Measurements from ENCODE around the gene ZNF780B.
"Not testable (repeated sequence)": the region's sequence is repeated elsewhere in the genome, so short reads cannot be mapped to it uniquely, and the experiment has no call there.

The ZNF780B gene

DNA sequence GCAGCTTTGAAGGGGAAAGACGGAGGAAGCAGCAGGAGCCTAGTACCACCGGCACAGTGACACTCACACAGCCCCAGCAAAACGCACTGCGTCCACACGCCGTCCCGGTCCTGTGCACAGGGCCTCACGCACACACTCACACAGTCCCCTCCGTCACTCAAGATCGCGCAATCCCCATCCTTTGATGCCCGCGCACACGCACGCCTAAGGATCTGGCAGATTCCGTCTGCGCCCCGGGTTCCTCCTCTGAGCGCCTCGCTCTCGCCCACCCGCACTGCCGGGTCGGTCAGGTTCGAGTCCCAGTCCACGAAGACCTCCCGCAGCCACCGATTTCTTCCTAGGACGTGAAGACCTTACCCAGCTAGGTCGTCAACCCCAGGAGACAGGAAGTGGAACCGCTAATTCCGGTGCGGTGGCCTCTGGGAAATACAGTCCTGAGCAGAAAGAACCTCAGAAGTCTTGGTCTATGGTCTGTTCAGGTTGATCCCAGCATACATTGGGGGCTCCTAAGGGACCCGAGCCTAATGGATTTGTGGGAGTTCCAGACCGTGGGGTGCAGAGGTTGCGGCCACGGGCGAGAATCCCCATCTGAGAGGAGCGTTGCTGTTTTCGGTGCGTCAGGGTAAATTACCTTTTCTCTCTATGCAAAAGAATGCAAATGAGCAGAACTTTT lies at the start of gene ZNF780B:
TSS of gene ZNF780B (minus strand) at position 400 of the 673 bp plus-strand sequence. CDS start 5,899 bp downstream, outside the sequence.
- DNase-seq: peak; percentile 38

DNA sequence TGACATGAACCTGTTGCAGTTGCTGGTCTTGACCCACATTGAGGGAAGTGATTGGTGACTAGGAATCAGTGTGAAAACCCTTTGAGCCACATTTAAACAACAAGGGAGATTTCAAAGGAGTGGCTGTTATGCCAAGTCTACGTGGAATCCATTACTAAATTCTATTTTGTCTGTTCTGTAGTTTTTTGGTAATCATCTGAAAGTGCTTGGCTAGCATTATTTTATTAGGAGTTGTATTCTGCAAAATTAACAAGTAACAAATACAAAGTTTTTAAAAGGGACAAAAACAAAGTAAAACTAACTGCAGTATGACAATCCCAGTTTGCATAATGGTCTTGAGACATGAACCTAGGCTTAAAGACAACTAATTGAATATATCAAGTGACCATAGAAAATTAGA lies 48.7 kb upstream of the ZNF780B start:
- no peak for DNase-seq

DNA sequence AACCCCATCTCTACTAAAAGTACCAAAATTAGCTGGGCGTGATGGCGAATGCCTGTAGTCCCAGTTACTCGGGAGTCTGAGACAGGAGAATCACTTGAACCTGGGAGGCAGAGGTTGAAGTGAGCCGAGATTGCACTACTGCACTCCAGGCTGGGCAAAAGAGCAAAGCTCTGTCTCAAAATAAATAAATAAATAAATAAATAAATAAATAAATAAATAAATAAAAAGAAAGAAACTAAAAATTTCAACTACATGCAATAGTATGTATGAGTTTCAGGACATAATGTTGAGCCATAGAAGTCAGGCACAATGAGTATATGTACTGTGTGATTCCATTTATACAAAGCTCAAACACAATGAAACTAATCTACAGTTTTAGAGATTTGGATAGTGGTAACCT lies 47.6 kb upstream of the ZNF780B start:
- DNase-seq: no peak

DNA sequence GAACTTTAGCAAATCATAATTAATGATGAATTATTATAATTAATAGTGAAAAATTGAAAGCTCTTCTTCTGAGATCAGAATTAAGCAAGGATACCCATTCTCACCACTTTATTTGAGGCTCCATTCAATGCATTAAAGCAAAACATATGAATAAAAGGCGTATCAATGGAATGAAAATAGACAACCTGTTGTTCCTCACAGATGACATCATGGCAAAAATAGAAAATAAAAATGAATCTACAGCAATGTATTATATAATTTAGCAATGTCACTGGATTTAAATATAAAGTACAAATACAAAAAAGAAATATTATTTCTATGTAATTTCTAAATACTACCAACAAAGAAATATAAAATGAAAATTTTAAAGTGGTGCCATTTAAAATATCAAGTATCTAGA lies 45.8 kb upstream of the ZNF780B start:
- no peak for DNase-seq

DNA sequence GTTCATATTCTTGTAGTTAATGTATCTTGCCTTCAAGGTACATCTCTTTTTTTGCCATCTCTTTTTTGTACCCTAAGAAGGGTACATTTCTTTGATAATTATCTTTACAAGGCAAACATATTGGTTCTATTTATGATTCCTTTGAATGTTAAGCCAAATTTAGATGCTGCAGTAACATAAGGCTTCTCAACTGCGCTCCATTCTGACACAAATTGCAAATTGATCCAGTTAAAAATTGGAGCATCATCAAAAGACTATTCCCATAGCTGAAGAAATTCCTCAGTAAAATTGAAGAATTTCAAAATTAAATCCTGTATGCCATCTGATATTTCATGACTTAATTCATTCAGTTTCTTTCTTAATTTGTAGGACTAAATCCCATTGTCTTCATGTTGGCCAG lies 37.4 kb upstream of the ZNF780B start:
- DNase-seq: no peak

DNA sequence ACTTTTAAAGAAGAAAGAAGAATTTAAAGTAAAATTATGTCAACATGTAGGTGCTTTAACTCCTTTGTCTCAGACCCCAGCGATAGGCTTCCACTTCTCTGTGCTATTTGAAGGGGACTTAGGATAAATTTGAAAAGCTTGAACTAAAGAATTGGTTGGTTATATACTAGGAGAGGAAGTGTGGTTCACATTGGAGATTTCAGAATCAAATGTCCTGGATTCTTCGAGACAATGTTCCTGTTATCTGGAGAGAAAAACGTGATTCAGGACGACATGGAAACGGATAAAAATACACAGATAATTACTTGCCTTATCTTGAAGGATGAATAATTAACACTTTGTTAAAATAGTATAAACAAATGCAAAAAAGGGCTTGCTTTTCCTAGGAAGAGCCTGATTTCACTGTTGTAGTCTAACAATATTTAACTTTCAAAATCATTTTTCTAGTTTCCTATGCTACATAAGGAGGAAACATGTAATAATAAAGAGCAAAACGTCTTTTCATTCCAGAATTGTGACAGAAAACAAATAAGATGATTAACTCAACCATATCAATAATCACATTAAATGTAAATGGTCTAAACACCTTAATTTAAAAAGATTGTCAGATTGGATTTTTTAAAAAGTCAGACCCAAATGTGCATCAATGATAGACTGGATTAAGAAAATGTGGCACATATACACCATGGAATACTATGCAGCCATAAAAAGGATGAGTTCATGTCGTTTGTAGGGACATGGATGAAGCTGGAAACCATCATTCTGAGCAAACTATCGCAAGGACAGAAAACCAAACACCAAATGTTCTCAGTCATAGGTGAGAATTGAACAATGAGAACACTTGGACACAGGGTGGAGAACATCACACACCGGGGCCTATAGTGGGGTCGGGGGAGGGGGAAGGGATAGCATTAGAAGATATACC lies 35.4 kb upstream of the ZNF780B start:
- no peak for DNase-seq

DNA sequence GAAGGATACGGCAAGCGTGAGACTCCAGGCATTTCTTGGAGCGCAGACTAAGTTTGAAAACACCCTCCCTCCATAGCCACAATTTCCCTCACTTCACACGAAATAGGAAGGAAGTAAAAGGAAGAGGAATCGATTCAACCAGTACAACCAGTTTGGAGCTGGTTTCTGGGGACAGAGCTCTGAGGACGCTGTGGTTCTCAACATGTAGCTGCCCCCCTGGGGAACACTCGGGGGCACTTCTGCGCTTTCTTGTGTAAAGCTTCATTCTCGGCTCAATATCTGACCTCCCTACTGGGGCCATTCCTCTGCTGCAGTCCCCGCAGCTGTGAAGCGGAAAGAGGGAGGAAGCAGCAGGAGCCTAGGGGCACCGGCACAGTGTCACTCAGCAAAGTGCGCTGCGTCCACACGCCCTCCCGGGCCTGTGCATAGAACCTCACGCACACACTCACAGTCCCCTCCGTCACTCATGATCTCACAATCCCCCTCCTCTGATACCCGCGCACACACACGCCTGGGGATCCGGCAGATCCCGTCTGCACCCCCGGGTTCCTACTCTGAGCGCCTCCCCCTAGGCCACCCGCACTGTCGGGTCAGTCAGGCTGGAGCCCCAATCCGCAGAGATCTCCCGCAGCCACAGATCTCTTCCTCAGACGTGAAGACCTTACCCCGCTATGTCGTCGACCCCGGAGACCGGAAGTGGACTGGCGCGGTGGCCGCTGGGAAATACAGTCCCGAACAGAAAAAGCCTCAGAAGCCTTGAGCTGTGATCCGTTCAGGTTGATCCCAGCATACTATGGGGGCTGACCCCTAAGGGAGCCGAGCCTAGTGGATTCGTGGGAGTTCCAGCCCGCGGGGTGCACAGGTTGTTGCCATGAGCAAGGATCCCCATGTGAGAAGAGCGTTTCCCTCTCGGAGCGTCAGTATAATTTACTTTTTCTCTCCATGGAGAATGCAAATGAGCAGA lies 34.5 kb upstream of the ZNF780B start, which contains the start of gene ZNF780A:
TSS of gene ZNF780A (minus strand) at position 703 of the 964 bp plus-strand sequence. CDS start 6,190 bp downstream, outside the sequence.
- peak; percentile 29 for DNase-seq

DNA sequence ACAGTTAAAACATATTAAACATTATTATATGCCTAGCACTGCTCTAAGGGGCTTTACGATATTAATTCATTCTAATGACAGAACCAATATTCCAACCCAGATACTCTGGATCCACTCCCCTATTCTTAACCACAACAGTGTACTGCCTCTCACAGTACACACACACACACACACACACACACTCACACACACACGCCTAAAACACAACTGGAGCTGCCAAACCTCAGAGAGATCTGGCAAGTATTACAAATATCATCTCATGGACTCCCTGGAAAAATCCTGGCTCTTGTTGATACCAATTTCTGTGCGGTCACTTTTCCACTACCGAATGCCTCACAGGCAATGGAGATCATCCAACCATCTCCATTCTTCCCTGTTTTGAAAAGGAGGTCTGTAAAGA lies 33.4 kb upstream of the ZNF780B start:
- no peak for DNase-seq

DNA sequence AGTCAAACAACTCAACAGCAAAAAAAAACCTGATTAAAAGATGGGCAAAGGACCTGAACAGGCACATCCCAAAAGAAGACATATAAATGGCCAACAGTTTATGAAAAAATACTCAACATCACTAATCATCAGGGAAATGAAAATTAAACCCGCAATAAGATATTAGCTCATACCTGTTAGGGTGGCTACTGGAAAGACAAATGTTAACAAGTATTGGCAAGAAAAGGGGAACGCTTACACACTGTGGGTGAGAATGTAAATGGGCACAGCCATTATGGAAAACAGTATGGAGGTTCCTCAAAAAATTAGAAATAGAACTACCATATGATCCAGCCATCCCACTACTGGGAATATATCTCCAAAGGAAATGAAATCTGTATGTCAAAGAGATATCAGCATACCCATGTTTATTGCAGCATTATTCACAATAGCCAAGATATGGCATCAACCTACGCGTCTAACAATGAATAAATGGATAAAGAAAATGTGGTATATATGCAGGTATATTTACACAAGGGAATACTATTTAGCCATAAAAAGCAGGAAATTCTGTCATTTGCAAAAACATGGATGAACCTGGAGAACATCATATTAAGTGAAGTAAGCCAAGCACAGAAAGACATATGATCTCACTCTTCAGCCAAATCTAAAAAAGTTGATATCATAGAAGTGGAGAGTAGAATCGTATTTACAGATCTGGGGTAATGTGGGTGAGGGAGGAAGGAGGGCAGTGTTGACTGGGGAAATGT lies 32.4 kb upstream of the ZNF780B start:
- no peak for DNase-seq

DNA sequence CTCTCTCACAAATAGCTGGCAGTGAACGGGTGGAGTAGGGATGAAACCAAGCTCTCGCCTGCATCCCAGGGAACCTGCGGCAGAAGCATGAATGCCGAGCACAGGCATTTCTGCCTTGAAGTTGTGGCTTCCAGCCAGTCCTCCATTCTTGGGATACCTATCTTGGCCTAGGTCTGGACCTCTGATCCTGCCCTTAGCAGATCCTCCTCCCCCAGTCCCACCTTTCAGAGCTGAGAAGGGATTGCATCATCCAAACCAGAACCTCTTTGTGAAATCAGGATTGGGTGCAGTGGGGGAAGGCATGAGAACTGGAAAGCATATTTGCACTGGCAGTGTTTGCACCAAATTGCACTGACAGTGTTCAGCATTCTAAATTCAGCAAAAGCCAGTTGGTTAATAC lies 28.9 kb upstream of the ZNF780B start:
- no peak for DNase-seq

DNA sequence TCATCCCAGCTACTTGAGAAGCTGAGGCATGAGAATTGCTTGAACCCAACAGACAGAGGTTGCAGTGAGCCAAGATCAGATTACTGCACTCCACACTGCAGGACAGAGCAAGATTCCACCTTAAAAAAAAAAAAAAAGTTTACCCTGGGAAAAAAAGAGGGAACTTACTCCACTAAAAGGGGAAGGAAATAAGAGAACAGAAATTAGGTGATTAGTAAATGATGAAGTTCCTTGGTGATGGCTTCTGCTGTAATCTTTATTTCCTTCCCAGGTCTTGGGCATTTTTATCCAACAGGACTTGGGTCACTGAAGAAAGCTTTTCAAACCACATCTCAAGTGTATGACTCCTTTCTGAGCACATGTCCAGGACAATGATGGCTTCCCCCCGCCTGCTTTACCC lies 25.4 kb upstream of the ZNF780B start:
- no peak for DNase-seq

DNA sequence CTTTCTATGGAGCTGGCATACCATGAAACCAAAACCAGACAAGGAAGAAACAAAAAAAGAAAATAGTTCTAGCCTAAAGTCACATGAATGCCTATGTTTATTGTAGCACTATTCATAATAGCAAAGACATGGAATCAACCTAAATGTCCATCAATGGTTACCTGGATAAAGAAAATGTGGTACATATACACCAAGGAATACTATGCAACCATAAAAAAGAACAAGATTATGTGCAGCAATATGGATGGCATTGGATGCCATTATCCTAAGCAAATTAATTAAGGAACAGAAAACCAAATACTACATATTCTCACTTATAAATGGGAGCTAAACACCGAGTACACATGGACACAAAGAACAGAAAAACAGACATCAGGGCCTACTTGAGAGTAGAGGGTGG lies 24.3 kb upstream of the ZNF780B start:
- no peak for DNase-seq

DNA sequence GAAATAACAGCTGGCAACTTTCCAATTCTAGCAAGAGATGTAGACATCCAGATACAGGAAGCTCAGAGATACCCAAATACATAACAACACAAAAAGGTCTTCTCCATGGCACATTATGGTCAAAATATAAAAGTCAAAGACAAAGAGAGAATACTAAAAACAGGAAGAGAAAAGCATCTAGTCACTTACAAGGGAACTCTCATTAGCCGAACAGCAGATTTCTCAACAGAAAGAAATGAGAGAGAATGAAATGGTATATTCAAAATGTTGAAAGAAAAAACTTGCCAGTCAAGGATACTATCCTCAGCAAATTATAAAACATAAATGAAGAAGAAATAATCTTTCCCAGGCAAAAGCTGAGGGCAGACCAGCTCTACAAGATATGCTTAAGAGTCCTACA lies 22.3 kb upstream of the ZNF780B start:
- DNase-seq: no peak

DNA sequence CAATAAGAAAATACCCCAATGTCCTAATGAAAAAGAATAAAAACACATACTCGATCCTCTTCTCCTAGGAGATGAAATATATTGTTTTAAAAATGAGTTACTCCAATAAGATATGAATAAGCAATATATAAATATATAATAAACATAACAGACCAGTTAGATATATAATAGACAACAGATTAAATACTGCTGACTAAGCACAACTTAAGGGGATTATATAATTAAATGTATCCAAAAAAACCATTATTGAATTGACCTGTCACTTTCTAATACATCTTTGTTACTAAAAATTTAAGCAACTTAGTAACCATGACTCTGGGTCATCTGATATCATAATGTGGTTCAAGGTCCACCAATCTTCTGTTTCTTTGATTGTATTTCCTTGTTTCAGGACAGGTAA lies 14.0 kb upstream of the ZNF780B start:
- DNase-seq: no peak

DNA sequence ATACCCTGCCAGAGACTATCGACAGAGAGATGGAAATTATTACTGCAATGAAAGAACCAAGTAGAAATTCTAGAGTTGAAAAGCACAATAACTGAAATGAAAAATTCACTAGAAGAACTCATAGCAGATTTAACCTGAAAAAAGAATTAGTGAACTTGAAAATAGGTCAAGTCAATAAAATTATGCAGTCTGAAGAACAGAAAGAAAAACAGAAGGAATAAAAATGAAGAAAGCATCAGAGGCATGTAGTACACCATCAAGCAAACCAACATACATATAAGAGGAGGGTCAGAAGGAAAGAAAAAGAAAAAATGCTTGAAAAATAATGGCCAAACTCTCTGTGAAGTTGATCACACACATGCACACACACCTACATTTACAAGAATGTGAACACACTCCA lies 3.6 kb upstream of the ZNF780B start:
- DNase-seq: no peak

DNA sequence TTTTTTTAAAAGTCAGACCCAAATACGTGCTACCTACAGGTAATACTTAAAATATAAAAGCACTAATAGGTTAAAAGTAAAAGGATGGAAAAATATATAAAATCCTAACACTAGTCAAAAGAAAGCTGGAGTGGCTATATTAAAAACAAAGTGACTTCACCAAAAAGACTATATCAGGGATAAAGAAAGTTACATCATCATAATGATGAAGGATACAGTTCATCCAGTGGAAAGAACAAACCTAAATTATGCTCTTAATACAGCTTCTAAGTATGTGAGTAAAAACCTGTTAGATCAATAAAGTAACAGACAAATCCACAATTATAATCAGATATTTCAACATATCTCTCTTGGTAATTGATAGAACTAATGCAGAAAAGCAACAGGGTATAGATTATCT lies 1.1 kb upstream of the ZNF780B start:
- no peak for DNase-seq

DNA sequence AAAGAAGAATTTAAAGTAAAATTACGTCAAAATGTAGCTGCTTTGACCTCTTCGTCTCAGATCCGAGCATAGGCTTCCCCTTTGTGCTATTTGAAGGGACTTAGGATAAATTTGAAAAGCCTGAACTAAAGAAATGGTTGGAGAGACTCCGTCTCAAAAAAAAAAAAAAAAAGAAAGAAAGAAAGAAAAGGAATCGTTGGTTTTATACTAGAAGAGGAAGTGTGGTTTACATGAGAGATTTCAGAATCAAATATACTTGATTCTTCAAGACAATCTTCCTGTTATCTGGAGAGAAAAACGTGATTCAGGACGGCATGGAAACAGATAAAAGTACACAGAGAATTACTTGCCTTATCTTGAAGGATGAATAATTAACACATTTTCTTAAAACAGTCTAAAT lies 474 bp upstream of the ZNF780B start:
- DNase-seq: no peak

DNA sequence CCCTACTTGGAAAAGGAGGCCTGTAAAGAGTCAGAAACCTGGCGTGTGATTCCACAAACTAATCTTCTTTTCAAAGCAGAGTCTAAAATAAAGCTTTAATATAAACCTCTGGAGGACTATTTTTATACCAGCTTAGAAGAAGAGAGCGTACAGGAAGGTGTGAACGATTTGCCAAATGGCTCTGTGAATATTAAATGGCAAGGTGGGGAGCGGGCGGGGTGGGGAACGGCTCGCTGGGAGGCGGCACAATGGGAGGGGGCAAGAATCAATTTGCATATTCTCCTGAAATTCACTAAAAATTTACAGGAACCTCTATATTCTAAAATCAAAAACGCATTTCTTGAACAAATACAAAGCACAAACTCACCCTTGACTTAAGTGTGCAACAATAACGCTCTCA lies 982 bp downstream of the ZNF780B start:
- DNase-seq: no peak

DNA sequence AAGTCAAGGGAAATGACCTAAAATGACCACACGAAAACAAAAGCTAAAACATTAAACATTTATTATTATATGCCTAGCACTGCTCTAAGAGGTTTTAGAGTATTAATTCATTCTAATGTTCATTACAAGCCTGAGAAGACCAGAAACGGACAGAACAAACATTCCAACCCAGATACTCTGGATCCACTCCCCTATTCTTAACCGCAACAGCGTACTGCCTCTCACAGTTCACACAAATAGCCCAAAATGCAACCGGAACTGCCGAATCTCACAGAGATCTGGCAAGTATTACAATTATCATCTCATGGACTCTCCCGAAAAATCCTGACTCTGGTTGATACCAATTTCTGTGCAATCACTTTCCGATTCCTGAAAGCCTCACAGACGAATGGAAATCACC lies 1.4 kb downstream of the ZNF780B start:
- no peak for DNase-seq

DNA sequence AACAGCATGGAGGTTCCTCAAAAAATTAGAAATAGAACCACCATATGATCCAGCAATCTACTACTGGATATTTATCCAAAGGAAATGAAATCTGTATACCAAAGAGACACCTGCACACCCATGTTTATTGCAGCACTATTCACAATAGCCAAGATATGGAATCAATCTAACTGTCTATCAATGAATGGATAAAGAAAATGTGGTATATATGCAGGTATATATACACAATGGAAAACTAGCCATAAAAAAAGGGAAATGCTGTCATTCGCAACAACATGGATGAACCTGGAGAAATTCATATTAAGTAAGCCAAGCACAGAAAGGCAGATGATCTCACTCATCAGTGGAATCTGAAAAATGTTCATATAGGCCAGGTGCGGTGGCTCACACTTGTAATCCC lies 2.5 kb downstream of the ZNF780B start:
- DNase-seq: no peak

DNA sequence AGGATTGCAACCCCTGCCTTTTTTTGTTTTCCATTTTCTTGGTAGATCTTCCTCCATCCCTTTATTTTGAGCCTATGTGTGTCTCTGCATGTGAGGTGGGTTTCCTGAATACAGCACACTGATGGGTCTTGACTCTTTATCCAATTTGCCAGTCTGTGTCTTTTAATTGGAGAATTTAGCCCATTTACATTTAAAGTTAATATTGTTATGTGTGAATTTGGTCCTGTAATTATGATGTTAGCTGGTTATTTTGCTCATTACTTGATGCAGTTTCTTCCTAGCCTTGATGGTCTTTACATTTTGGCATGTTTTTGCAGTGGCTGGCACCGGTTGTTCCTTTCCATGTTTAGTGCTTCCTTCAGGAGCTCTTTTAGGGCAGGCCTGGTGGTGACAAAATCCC lies 14.3 kb downstream of the ZNF780B start:
- DNase-seq: not testable (repeated sequence)

DNA sequence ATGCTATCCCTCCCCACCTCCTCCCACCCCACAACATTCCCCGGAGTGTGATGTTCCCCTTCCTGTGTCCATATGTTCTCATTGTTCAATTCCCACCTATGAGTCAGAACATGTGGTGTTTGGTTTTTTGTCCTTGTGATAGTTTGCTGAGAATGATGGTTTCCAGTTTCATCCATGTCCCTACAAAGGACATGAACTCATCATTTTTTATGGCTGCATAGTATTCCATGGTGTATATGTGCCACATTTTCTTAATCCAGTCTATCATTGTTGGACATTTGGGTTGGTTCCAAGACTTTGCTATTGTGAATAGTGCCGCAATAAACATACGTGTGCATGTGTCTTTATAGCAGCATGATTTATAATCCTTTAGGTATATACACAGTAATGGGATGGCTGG lies 18.0 kb downstream of the ZNF780B start:
- DNase-seq: not testable (repeated sequence)
